Upper lobe of right lung (tissue), 1 donor: ENCODE data around the gene OAF. TPM values are rescaled to one million over a fixed set of nuclear protein-coding genes. Genes with fewer than 3 reads are reported as not detected.
A peak's percentile ranks its signal among the peaks of the same experiment; 100 is the strongest.

Experiments
- ATAC-seq: fragments of 200-7000 bp; cut with Tn5 transposase; one replicate; pipeline ENCODE4 v1.9.1; 2020; ENCODE audit warnings: mild to moderate bottlenecking, moderate library complexity
- DNase-seq: peaks from one replicate; pipeline ENCODE4 v3.0.0-alpha.2; 2020
- H3K27ac ChIP-seq: fragments of 200-600 bp; one replicate; pipeline ENCODE4 v1.8.0; 2022
- H3K27me3 ChIP-seq: fragments of 200-600 bp; one replicate; pipeline ENCODE4 v1.8.0; 2022; ENCODE audit warnings: mild to moderate bottlenecking
- H3K36me3 ChIP-seq: fragments of 200-600 bp; one replicate; pipeline ENCODE4 v1.8.0; 2022
- H3K4me1 ChIP-seq: fragments of 200-600 bp; one replicate; pipeline ENCODE4 v1.8.0; 2022
- H3K4me3 ChIP-seq: fragments of 200-600 bp; one replicate; pipeline ENCODE4 v1.8.0; 2022; ENCODE audit warnings: mild to moderate bottlenecking
- H3K9me3 ChIP-seq: fragments of 200-600 bp; one replicate; pipeline ENCODE4 v1.8.0; 2022
- CTCF ChIP-seq: fragments of 200-600 bp; IDR thresholded peaks from one replicate; pipeline ENCODE4 v1.8.0; 2022; ENCODE audit warnings: antibody characterized with exemption
- intact Hi-C: fragments of 100-400 bp; cut with DNase I; formaldehyde crosslinking; loops from one replicate; pipeline ENCODE4 v1.11.0; 2022
- total RNA-seq: library from RNA; stranded (reverse); fragmentation: NEBNext Ultra II Directional; extraction: Animal tissue kit (Norgen Biotek cat#: 25700); gene quantifications from one replicate; pipeline ENCODE4 v1.2.1, GENCODE V29; 2021
- donor health status: DM: no; HTN: yes; CAD: no; lungs with severe emphysema.

OAF gene
- total RNA-seq, 1 donor from 2014 or later: 19.8 TPM

DNA sequence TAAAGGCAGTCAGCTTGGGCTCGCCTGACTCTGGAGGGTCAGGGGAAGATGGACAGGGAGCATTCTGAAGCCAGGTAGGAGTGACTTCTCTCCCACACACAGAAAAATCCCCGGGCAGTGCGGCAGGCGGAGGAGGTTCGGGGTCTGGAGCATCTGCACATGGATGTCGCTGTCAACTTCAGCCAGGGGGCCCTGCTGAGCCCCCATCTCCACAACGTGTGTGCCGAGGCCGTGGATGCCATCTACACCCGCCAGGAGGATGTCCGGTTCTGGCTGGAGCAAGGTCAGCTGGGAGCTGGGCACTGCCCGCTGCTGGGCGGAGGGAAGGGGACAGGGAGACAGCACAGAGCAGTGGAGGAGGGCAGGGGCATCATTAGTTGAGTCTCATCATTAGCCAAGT lies 15.9 kb downstream of the OAF start:
- no peak for TF ChIP-seq CTCF
- Histone ChIP-seq H3K27me3 (no peaks in the 10 kb centered on the region), H3K4me1 (peaks cover 18% of the 10 kb centered on the region), H3K36me3 (no peaks in the 10 kb centered on the region), H3K27ac (no peak overlapping the region), H3K9me3 (no peaks in the 10 kb centered on the region), H3K4me3 (no peak overlapping the region)
- DNase-seq: no peak
- intact Hi-C loops: no loop called here
- no peak for ATAC-seq

- no peaks in the 10 kb centered on the region for H3K27me3 ChIP-seq
- no peaks in the 10 kb centered on the region for H3K9me3 ChIP-seq
- no peak overlapping the region for H3K4me3 ChIP-seq
- DNase-seq: no peak
- H3K27ac ChIP-seq: no peak overlapping the region
- no peaks in the 10 kb centered on the region for H3K36me3 ChIP-seq
- TF ChIP-seq CTCF: no peak
- H3K4me1 ChIP-seq: peaks cover 18% of the 10 kb centered on the region
- no peak for ATAC-seq
- intact Hi-C loops: no loop called here
Measured at GRCh38 chr11:120227228-120227852, 16.5 kb downstream of the OAF start.

- Histone ChIP-seq H3K27me3 (peaks cover 9% of the 10 kb centered on the region), H3K4me3 (no peak overlapping the region), H3K9me3 (no peaks in the 10 kb centered on the region), H3K36me3 (no peaks in the 10 kb centered on the region), H3K4me1 (peaks cover 18% of the 10 kb centered on the region), H3K27ac (no peak overlapping the region)
- no peak for ATAC-seq
- no peak for DNase-seq
- TF ChIP-seq CTCF: peak; percentile 10
- intact Hi-C loops: no loop called here
Measured at GRCh38 chr11:120228794-120229384, 18.1 kb downstream of the OAF start.

DNA sequence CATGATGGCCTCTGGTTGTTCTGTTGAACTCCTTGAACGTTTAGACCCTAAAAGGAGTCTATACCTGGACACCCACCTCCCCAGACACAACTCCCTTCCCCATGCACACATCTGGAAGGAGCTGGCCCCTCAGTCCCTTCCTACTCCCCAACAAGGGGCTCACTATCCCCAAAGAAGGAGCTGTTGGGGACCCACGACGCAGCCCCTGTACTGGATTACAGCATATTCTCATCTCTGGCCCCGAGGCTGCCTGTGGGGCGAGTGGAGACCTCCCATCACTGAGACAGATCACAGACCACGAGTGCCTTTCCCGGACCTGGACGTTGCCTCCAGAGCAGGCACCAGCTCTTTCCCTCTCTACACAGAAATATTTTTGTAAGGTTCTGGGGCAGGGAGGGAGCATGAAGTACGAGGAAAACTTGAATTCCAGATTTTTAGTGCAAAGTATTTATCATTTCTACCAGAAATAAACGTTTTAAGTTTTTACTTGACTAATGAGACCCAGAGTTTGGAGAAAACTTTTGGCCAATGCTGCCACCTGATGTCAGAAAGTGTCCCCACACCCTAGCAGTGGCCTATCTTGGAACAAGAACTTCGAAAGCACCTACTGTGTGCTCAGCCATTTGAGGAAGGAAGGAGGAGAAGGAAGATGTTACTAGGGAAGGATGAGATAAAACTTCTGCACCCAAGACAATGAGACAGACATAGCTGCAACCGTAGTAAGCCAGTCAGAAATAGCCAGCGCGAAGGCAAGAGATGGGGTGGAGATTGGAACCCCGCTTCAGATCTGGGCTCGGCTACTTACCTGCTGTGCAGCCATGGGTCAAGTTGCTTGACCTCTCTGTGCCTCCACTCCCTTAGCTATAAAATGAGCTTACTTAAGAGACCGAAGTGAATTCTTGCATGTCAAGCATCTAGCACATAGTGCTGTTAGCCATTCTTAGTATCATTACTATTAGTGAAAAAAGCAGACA lies 18.9 kb downstream of the OAF start:
- no peaks in the 10 kb centered on the region for H3K9me3 ChIP-seq
- no peak for DNase-seq
- TF ChIP-seq CTCF: peak; percentile 65
- no peaks in the 10 kb centered on the region for H3K36me3 ChIP-seq
- no peak for ATAC-seq
- peaks cover 11% of the 10 kb centered on the region for H3K4me1 ChIP-seq
- peaks cover 18% of the 10 kb centered on the region for H3K27me3 ChIP-seq
- no peak overlapping the region for H3K4me3 ChIP-seq
- intact Hi-C loops: loop anchor here (5.0 kb wide), 1 partner anchor 57 kb away; no protein-coding TSS in a partner anchor
- H3K27ac ChIP-seq: no peak overlapping the region

- Histone ChIP-seq H3K4me3 (no peak overlapping the region), H3K27me3 (peaks cover 21% of the 10 kb centered on the region), H3K36me3 (no peaks in the 10 kb centered on the region), H3K27ac (no peak overlapping the region), H3K9me3 (no peaks in the 10 kb centered on the region), H3K4me1 (peaks cover 3% of the 10 kb centered on the region)
- intact Hi-C loops: loop anchor here (5.0 kb wide), 1 partner anchor 58 kb away; no protein-coding TSS in a partner anchor
- ATAC-seq (no peak), DNase-seq (no peak)
- no peak for TF ChIP-seq CTCF
Measured at GRCh38 chr11:120230433-120231071, 19.7 kb downstream of the OAF start.
